Activated CD4-positive, alpha-beta T cell treated with anti-CD3 and anti-CD28 coated beads, Interleukin-2, Interleukin-4, amounts not matched to agents 100 ng/mL and 50 ng/mL, durations not matched to agents 16 hours and 8 hours (primary cell): ENCODE data around the gene ZC3H12C.
A peak's percentile ranks its signal among the peaks of the same experiment; 100 is the strongest.

Experiments used
- DNase-seq: peaks from one replicate; pipeline ENCODE4 v3.0.0-alpha.2; 2020; ENCODE audit warnings: low spot score

The ZC3H12C gene

DNA sequence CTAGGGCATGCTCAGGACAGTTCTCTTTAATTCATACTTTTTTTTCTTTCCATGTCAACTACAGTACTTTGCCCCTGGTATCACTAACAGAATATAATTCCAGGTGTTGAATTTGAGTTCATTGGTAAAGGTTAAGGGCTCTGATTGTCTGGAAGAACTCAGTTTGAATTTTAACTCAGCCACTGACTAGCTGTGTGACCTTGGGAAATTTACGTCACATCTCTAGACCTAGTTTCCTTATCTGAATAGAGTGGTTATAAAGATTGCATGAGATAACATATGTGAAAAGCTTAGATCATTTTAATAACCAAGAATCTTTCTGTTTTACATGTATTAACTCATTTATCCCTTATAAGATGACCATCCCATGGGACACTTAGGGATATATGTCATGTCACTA lies 15.8 kb upstream of the ZC3H12C start:
- peak; percentile 51 for DNase-seq

DNA sequence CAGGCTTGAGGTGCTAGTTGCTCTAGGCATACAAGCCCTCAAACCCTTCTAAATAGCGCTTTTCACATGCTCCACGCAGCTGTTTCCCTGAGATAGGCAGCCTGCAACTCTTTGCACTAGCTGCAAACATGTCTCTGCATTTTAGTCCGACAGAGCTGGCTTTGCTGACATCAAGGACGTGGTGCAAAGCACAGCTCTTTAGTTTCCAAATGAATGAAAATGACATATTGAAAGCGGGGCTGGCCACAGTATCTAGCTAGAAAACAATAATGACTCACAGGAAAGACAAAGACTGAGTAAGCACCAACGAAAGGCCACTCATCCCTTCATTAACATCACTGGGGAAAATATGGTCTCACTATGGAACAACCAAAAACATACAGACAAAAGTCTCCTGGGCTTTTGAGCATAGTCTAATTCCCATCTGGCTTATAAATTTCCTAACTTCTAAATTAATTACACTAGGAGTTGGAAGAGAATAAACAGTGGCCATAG lies 15.3 kb upstream of the ZC3H12C start:
- peak; percentile 91 for DNase-seq

DNA sequence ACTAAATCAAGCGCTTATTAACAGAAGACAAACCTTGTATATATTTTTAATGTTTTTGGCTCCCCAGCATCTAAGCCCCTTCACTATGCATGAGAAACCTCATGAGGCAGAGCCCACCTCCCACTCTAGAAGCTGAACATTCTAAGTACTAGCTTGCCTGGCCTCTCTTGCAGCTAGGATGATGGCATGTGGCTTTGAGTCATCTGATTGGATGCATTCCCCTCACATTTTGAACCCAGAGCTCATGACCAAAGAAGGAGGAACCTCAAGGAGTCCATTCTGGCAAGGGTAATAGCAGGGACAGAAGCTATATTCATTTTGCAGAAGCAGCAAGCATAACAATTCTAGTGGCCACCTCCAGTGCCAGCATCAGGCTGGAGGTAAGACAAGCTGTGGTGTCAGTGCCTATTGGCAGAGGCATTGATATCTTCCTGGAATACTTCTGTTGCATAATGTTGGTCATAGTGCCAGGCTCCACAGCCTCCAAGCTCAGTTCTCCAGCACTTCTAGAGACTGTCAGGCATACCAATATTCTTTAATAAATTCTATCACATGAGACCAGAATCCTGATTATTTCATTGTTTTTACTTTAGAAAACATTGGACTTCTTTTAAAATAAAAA lies 14.2 kb upstream of the ZC3H12C start:
- no peak for DNase-seq

DNA sequence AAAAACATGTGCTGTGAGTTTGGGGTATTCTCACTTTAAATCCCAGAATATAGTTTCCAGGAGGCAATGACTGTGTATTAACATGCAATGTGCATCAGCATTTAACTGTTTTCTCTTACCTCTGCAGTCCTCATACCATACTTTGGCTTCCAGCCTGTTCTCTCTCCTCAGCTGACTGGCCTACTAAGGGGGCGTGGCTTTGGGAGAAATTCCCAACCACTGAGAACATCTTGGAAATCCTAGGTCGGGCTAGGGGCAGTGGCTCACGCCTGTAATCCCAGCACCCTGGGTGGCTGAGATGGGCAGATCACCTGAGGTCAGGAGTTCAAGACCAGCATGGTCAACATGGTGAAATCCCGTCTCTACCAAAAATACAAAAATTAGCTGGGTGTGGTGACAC lies 13.5 kb upstream of the ZC3H12C start:
- no peak for DNase-seq

DNA sequence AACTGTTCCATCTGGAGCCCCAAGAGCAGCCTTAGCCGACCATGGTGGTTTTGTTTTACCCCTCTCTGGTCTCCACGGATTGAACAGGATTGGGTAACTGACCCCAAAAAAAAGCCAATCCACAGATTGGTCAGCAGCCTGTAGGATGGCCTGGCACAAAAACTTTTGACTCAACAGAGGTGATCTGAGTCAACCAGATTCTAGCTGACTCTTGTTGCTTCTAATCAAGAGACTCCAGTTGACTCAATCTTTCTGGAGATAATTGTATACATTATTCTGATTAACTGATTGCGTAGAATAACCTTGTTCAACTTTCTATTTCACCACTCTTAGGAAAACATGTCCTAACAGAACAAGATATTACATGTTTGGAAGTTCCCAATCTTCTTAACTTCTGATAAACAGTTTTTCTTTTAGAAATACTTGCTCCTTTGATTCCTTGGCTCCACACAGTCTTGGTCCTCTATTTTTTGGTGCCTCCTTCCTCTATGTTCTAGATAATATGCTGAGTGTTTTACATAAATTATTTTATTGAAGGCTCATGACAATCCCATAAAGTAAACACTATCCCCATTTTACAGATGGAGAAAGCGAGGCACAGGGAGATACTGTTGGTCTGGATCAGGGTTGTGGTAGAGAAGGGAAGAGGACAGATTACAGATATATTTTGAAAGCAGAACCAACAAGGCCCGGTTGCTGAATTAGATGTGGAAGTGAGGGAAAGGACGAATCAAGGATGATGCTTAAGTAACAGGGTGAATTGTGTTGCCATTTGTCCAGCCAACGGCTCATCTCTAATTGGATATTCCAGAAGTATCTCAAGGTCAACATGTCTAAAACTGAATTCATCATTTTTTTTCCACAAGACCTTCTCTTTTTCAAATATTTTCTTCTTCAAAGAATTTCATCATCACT lies 11.5 kb upstream of the ZC3H12C start:
- peak; percentile 75 for DNase-seq

DNA sequence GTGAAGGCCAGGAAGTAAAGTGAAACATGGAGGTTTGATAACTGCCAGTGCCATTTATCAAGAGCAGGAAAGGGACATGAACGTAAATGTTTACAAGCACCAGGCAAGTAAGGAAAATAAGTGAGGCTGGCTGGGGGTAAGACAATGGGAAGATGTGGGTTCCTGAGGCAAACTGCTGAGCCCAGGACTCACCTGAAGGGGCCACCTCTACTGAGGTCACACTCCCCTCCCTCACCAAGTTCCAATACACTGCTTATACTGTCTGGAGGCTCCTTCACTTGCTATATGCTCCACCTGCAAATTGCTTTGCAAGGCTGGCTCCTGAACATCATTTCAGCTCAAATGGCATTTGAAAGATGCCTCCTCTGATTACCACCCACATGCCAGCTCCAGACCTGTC lies 10.3 kb upstream of the ZC3H12C start:
- no peak for DNase-seq

DNA sequence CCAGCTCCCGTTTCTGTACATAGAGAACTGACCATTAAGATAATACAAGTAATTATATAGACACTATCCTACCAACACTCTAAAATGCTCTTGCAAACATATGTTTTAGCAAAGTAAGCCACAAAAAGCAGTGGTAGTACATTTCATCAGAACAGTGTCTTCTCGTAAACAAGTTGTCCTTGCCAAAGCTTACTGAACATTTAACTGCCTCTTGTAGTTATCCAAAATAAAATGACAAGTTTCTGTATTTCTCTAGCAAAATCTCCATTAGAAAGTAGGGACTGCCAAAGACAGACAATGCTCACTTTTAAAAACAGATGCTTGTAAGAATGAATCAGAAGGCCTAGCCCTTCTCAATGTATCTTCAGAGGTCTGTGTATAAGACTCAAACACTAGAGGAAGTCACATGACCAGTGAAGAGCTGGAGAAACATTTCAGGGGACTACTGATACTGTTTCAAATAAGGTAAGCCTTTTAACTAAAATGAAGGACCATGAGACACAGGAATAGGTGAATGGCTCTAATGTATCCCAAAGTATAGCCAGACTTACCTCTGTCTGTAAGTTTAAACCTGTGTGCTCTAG lies 7.8 kb upstream of the ZC3H12C start:
- DNase-seq: no peak

DNA sequence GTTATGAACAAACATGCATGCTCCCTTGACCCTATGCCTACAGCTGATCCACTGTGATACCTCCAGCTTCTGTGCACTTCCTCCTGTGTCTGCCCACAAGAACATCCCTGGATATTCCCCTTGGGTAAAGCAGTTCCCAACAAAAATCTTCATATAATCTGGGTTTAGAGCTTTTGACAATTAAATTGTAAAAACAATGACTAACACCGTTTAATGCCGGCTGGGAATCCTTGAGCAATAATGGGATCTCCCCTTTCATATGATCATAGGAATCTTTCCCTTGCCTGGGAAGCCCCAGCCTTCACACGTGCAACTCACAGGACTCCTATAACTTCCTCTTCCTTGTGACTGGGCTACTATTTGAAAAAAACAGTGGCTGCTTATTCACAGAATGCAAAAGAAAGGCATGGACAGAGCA lies 6.3 kb upstream of the ZC3H12C start:
- no peak for DNase-seq

DNA sequence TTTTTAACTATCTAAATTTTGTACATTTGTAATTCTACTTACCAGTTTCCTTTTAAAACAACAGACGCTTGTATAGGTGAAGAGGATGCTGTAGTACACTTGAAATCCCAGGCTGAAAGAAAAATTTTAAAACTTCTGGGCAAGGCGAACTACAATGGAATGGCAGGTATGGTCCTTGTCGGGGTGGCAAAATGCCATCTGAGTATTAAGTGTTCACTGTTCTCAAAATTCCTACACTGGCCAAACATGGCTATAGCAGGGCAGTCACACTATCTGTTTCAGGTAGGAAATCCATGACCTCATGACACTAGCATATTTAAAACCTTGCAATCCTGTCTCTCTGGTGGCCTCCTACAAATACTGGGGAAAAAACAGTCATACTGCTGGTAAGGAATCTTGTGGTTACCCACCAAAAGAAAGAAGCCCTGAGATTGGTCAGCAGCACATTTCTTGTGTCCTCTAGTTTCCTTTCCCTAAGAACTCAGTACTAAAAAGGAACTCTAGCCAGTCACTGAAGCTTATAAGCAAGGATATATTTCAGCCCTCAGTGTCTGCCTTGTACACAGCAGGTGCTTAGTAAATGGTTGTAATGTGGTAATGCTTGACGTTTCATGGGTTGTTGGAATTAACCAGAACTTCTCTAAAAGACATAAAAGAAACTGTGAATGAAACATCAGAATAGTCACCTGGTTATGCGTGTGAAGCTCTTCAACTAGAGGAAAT lies 5.2 kb upstream of the ZC3H12C start:
- no peak for DNase-seq

DNA sequence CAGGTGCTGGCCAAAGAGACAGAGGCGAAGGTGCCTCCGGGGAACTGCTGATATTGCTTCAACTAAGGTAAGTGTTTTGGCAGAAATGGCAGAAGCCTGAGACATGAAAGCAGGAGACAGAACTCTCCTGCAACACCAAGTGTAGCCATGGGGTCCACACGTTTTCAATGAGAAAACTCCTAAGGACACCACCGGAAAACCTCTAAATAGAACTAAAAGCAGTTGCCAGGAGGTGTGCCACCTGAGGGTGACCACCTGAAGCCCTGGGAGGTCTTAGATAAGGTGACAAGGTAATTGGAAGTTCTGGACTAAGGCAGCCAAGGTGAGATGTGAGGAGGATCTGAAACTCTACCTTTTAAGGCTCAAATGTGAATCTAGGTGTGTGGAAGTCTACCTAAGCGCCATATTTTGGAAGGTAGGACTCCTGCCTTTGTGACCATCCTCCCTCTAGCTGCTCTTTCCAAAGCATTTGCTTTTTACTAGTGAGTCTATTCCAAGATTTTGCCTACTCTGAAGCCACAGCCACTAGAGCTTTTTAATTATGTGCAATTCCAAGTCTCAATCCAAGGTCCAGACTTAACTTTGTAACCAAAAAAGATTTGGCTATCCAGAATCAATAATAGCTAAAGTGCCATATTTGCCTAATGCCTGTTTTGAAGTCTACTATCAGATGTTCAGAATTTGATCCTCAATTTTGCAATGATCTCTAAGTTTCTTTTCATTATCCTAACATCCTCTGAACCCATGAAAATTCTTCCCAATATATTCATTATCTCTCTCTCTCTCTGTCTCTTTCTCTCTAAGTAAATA lies 4.5 kb upstream of the ZC3H12C start:
- DNase-seq: no peak

DNA sequence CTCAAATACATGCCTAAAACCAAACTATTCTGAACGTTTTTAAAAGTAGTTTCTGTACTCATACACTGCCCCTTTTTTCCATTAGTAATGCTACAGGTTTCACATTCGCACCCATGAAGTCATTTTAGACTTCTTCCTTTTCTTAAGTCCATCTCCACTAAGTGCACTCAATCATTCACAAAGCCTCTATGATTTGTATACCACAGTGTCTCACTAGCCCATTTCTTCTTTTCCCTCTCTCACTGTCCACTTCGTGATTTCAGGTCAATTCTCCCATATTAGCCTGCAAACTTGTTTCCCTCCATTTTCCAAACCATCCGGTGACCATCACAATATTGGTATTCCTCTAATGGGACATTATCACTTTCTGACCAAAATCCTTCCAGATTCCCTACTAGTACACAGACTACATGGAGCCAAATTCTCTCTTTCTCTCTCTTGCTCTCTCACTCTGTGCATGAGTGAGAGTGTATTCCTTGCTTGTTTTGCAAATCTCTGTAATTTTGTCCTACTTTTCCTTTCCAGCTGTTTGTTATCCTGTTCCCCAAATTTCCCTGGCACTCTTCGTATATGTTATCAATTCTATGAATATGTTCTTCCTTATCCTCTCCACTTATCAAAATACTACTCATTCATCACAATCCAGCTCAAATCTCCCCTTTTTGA lies 3.4 kb upstream of the ZC3H12C start:
- DNase-seq: no peak

DNA sequence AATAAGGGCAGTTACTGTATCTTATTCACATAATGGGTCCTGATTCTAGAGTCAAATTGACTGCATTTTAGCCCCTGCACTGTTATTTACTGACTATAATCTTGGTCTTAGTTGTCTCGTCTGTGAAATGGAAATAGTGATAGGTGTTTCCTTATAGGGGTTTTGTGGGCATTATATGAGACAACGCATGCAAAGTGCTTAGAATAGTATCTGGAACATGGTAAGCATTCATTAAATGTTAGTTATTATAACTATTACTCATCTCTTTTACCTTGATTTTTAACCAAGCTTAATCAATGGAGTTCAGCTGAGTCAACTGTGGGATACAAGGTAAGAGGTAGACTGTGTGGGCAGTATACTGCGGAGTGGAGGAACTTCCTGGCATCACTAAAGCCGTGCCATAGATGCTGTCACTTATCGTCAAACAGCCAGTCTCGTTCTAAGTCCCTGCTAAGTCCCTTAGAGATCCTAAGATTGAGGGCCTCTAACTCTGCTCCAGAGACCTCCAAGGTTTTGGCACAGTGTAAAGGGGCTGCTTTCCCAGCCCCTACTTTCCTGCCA lies 2.6 kb upstream of the ZC3H12C start:
- DNase-seq: no peak

DNA sequence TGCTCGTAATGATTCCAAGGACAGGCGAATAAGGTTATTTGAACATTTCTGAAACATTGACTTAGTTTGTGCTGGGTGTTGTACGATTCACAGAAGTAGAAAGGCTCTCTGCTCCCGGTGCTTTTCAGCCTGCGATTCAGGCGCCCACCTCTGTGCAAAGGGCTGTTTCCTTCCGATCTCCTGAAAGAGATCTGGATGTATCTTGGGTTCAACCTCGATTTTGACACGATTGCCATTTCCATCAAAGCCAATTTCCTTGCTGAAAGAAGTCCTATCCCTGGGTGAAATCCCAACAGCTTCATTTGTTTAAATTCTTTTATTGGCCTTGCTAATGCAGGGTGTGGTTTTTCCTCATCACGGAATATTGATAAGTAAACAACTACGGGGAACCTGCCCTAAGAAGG lies 1.1 kb upstream of the ZC3H12C start:
- no peak for DNase-seq

DNA sequence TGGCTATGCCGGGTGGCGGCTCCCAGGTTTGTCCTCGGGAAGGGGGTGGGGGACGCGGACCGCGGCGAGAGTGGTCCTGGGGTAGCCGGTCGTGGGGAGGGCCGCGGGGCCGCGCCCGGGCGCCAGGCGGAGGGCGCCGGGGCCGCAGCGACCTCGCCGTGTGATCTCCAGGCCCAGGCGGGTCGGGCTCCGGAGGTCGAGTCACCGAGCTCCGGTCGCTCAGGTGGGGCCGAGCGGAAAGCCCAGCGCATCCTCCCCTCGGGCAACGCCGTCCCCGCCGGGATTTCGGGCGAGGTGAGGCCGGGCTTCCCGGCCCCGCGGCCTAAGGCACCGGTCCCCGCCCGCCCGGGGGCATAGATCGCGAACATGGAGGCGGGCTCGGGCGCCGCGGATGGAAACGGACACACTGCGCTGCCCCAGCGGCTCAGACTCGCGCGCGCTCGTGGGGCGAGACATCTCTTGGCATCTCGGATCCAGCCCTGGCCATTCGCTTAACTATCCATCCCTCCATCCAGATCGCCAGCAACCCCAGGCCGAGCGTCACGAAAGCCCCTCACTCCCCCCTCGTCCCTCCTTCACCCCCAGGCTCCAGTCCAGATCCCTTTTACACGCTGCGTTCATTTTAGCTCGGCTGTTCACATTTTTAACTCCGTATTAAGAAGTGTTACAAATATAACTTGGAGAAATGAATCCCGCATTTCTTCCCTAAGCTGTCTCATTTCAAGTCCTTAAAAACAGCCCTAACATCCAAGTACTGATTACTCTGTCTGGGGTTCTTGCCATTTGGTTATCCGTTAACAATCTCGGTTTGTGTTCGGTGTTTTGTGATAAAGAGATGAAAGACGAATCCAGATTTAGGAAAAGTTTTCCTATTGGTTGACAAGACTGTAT lies 460 bp downstream of the ZC3H12C start:
- peak; percentile 9 for DNase-seq

DNA sequence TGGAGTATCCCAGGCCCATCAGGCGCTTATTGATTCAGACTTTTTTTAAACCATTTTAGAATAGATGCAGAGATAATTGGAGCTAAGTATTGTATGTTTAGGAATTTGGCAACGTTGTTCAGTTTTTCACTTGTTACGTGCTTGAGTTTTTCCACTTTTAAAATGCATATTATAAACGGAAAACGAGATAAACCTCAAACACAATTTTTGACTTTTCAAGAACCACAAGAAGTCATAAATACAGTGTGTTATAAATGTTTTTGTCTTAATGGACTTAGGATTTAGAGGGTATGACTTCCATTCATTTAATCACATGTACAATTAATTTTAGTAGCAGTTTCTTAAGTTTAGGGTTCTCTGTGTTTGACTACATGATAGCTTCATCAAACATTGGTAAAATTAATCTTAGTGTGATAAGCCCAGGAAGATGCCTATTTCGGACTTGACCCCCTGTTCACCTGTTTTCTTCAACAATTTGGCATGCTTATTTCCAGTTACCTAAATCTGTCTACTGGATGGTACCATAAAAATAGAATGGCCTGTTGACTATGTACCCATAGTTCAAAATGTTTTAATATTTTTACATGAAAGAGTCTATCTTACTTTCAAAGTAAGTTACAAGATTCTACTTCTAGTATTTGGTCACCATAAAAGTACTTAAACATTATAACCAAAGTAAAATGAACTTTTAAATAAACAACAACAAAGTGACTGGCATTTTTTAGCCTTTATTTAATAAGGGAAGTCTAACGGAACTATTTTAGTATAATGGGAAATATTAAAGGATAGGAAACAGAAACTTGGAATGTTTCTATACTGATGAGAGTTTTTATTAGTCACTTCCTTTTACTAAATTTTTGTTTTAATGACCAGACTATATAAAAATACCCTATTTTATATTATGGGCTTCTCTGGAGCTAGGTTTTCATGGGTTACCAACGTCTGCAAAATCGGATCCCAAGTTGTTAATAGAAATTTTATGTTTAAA lies 1.4 kb downstream of the ZC3H12C start:
- DNase-seq: no peak

DNA sequence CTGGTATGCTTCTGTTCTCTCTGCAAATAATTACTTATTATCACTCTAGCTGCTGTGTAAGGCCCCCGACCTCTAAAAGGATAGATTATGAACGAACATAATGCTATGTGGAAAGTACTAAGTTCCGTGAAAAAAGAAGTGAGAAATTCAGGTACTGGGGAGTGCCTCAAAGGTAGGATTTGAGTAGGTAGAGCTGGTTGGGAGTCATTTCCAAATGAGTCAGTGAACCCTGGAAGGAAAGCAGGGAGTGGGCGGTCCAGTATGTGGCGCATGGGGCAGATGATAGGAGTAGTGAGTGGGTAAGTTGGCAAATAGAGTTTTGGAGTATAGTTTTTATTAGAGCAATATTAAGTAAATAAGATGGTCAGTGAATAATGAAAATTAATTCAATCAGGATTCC lies 2.4 kb downstream of the ZC3H12C start:
- DNase-seq: no peak

DNA sequence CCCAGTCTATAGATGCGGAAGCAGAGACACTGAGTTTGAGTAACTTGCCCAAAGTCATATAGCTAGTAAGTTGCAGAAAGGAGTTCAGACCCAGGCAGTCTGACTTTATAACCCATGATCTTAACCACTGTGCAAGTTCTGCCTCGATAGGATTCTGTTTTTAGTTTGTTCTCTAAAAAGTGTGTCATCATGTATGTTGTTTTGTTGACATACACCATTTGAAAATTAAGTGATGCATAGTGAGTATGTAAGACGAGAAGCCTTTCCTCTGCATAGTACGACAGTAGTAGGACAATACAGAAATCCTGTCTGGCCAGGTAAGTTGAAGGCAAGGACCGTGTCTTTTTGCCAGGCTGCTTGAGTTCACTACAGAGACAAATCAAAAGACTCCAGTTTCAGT lies 3.3 kb downstream of the ZC3H12C start:
- no peak for DNase-seq

DNA sequence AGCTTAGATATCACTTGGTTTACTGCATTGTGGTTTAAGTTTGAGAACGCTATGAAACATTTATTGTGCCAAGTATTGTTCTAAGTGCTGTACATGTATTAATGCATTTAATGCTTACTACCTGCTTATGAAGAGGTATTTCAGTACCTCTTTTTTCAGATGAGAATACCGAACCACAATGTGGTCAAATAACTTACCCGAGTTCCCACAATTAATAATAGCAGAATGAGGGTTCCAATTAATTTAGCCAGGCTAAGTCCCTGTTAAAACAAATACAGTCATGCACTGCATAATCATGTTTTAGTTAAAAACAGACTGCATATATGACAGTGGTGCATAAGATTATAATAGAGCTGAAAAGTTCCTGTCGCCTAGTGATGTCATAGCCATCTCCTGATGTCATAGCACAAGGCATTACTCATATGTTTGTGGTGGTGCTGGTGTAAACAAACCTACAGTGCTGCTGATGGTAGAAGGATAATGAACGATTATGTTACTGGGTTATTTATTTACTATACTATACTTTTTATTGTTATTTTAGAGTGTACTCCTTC lies 4.3 kb downstream of the ZC3H12C start:
- DNase-seq: no peak
